ENCODE data around the gene SNCB.

The SNCB gene

GRCh38 chr5:176575488-176576422, 54.6 kb downstream of the SNCB start:
- TF ChIP-seq POLR2AphosphoS5 (IDR thresholded peaks at IDR 0.05; ENCODE audit: low read depth, low read length) (no peak), REST (IDR thresholded peaks at IDR 0.05; ENCODE audit: insufficient read depth in 1 of 2, low read depth in 2 of 2, low read length in 2 of 2) (no peak), FOXP2 (optimal IDR thresholded peaks at IDR 0.05; ENCODE audit: borderline replicate concordance, extremely low read depth, extremely low read length, insufficient read depth) (no peak), TAF1 (IDR thresholded peaks at IDR 0.05; ENCODE audit: borderline replicate concordance, insufficient read depth, low read length) (no peak), SIN3A (IDR thresholded peaks at IDR 0.05; ENCODE audit: borderline replicate concordance, insufficient read depth, low read length) (no peak)

DNA sequence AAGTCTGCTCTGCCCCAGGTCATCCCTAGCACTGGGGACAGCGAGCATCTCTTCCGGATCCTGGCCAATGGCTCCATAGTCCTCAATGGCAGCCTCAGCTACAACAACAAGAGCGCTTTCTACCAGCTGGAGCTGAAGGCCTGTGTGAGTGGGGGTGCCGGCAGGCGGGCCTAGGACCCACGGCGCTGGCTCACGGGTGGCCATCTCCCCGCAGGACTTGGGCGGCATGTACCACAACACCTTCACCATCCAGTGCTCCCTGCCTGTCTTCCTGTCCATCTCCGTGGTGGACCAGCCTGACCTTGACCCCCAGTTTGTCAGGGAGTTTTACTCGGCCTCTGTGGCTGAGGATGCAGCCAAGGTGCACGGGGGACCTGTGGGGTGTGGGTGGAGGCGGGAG, 55.3 kb downstream of the SNCB start:
- TF ChIP-seq SIN3A (IDR thresholded peaks at IDR 0.05; ENCODE audit: borderline replicate concordance, insufficient read depth, low read length) (no peak), TAF1 (IDR thresholded peaks at IDR 0.05; ENCODE audit: borderline replicate concordance, insufficient read depth, low read length) (no peak), FOXP2 (optimal IDR thresholded peaks at IDR 0.05; ENCODE audit: borderline replicate concordance, extremely low read depth, extremely low read length, insufficient read depth) (no peak), POLR2AphosphoS5 (IDR thresholded peaks at IDR 0.05; ENCODE audit: low read depth, low read length) (no peak), REST (IDR thresholded peaks at IDR 0.05; ENCODE audit: insufficient read depth in 1 of 2, low read depth in 2 of 2, low read length in 2 of 2) (no peak)

DNA sequence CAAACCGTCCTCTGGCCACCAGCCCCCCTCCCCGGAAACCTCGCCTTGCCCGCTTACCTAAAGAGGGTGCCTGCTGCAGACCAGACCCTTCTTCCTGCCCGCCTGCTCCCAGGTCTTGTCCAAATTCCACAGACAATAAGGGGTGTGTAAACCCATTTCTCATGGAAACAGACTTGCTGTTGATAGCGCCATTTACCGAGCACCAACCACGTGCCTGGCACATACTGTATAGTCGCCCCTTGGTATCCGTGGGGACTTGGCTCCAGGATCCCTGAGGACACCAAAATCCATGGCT, 56.1 kb downstream of the SNCB start:
- TF ChIP-seq SIN3A (IDR thresholded peaks at IDR 0.05; ENCODE audit: borderline replicate concordance, insufficient read depth, low read length), result no peak
- TF ChIP-seq REST (IDR thresholded peaks at IDR 0.05; ENCODE audit: insufficient read depth in 1 of 2, low read depth in 2 of 2, low read length in 2 of 2), result no peak
- TF ChIP-seq POLR2AphosphoS5 (IDR thresholded peaks at IDR 0.05; ENCODE audit: low read depth, low read length), result no peak
- no peak for TF ChIP-seq FOXP2 (optimal IDR thresholded peaks at IDR 0.05; ENCODE audit: borderline replicate concordance, extremely low read depth, extremely low read length, insufficient read depth)
- no peak for TF ChIP-seq TAF1 (IDR thresholded peaks at IDR 0.05; ENCODE audit: borderline replicate concordance, insufficient read depth, low read length)

- TF ChIP-seq TAF1 (IDR thresholded peaks at IDR 0.05; ENCODE audit: borderline replicate concordance, insufficient read depth, low read length) (no peak), REST (IDR thresholded peaks at IDR 0.05; ENCODE audit: insufficient read depth in 1 of 2, low read depth in 2 of 2, low read length in 2 of 2) (0 out of 4 replicates have a peak, but pooled peaks of 1 of the 2 experiments have one; percentile 44), FOXP2 (optimal IDR thresholded peaks at IDR 0.05; ENCODE audit: borderline replicate concordance, extremely low read depth, extremely low read length, insufficient read depth) (no peak), POLR2AphosphoS5 (IDR thresholded peaks at IDR 0.05; ENCODE audit: low read depth, low read length) (no peak)
Observed at GRCh38 chr5:176573564-176574296, 56.6 kb downstream of the SNCB start.

Data from PFSK-1 (cell line).